SK-N-SH treated with all-trans-retinoic acid at 6 μM for 48 hours (cell line): Measurements from ENCODE around the gene FOXG1.

Experiments
- ATAC-seq: fragments of 200-7000 bp; cut with Tn5 transposase; 3 replicates; pipeline ENCODE4 v1.9.1; 2020; ENCODE audit warnings: mild to moderate bottlenecking, moderate library complexity
- ARNTL ChIP-seq: fragments of 450-650 bp; formaldehyde crosslinking; IDR thresholded peaks from 2 replicates; pipeline ENCODE4 v1.5.0; 2020; ENCODE audit warnings: low read depth, mild to moderate bottlenecking, moderate library complexity, borderline replicate concordance
- BACH2 ChIP-seq: fragments of 250-450 bp; sonication (Bioruptor Pico); IDR thresholded peaks from 2 replicates; pipeline ENCODE4 v1.9.0; 2021; ENCODE audit warnings: mild to moderate bottlenecking, borderline replicate concordance
- CREB5 ChIP-seq: fragments of 250-450 bp; sonication (Bioruptor Pico); IDR thresholded peaks from 2 replicates; pipeline ENCODE4 v1.5.1; 2020; ENCODE audit warnings: low read depth, mild to moderate bottlenecking, moderate library complexity
- CSDC2 ChIP-seq: fragments of 250-450 bp; sonication (Bioruptor Pico); IDR thresholded peaks from 2 replicates; pipeline ENCODE4 v1.5.0; 2020; ENCODE audit warnings: mild to moderate bottlenecking, moderate library complexity
- ESRRG ChIP-seq: fragments of 250-450 bp; sonication (Bioruptor Pico); IDR thresholded peaks from 2 replicates; pipeline ENCODE4 v1.6.1; 2021; ENCODE audit warnings: mild to moderate bottlenecking
- ISL1 ChIP-seq: fragments of 250-450 bp; sonication (Bioruptor Pico); IDR thresholded peaks from 2 replicates; pipeline ENCODE4 v2.1.2; 2022; ENCODE audit warnings: mild to moderate bottlenecking, moderate library complexity
- OSR1 ChIP-seq: fragments of 250-450 bp; sonication (Bioruptor Pico); IDR thresholded peaks from 2 replicates; pipeline ENCODE4 v1.8.0; 2022; ENCODE audit warnings: moderate library complexity, mild to moderate bottlenecking, inconsistent platforms
- PATZ1 ChIP-seq: fragments of 250-450 bp; sonication (Bioruptor Pico); IDR thresholded peaks from 2 replicates; pipeline ENCODE4 v1.8.0; 2020; ENCODE audit warnings: mild to moderate bottlenecking, moderate library complexity, borderline replicate concordance
- POU6F1 ChIP-seq: fragments of 250-450 bp; sonication (Bioruptor Pico); IDR thresholded peaks from 2 replicates; pipeline ENCODE4 v1.8.0; 2021; ENCODE audit warnings: low read depth, mild to moderate bottlenecking, moderate library complexity, borderline replicate concordance
- PPARA ChIP-seq: fragments of 250-450 bp; sonication (Bioruptor Pico); IDR thresholded peaks from 2 replicates; pipeline ENCODE4 v1.5.0; 2020; ENCODE audit warnings: mild to moderate bottlenecking, borderline replicate concordance
- RARB ChIP-seq: fragments of 250-450 bp; sonication (Bioruptor Pico); IDR thresholded peaks from 2 replicates; pipeline ENCODE4 v1.8.0; 2021; ENCODE audit warnings: mild to moderate bottlenecking, moderate library complexity
- SNAI2 ChIP-seq: fragments of 250-450 bp; sonication (Bioruptor Pico); IDR thresholded peaks from 2 replicates; pipeline ENCODE4 v1.5.0; 2020; ENCODE audit warnings: mild to moderate bottlenecking, moderate library complexity
- TCF4 ChIP-seq: fragments of 250-450 bp; sonication (Bioruptor Pico); IDR thresholded peaks from 2 replicates; pipeline ENCODE4 v1.8.0; 2021; ENCODE audit warnings: mild to moderate bottlenecking, moderate library complexity, borderline replicate concordance
- TOX ChIP-seq: fragments of 250-450 bp; sonication (Bioruptor Pico); IDR thresholded peaks from 2 replicates; pipeline ENCODE4 v1.8.0; 2021; ENCODE audit warnings: mild to moderate bottlenecking, moderate library complexity, borderline replicate concordance
- ZC3H10 ChIP-seq: fragments of 250-450 bp; sonication (Bioruptor Pico); IDR thresholded peaks from 2 replicates; pipeline ENCODE4 v1.5.1; 2021; ENCODE audit warnings: mild to moderate bottlenecking, moderate library complexity
- ZFP3 ChIP-seq: fragments of 250-450 bp; sonication (Bioruptor Pico); IDR thresholded peaks from 2 replicates; pipeline ENCODE4 v1.5.0; 2020; ENCODE audit warnings: mild to moderate bottlenecking, moderate library complexity
- ZFP30 ChIP-seq: fragments of 450-650 bp; formaldehyde crosslinking; IDR thresholded peaks from 2 replicates; pipeline ENCODE4 v1.5.0; 2022; ENCODE audit warnings: mild to moderate bottlenecking, moderate library complexity
- ZNF565 ChIP-seq: fragments of 450-650 bp; formaldehyde crosslinking; conservative IDR thresholded peaks from 2 replicates; pipeline ENCODE4 v1.5.0; 2020; ENCODE audit warnings: low read depth, mild to moderate bottlenecking, moderate library complexity
- ZNF70 ChIP-seq: fragments of 450-650 bp; formaldehyde crosslinking; IDR thresholded peaks from 2 replicates; pipeline ENCODE4 v1.5.0; 2020; ENCODE audit warnings: mild to moderate bottlenecking, moderate library complexity
- TF ChIP-seq, protein P1 (sequence below): fragments of 250-450 bp; sonication (Bioruptor Pico); IDR thresholded peaks from 2 replicates; pipeline ENCODE4 v1.5.1; 2021; ENCODE audit warnings: mild to moderate bottlenecking, moderate library complexity

FOXG1 gene

DNA sequence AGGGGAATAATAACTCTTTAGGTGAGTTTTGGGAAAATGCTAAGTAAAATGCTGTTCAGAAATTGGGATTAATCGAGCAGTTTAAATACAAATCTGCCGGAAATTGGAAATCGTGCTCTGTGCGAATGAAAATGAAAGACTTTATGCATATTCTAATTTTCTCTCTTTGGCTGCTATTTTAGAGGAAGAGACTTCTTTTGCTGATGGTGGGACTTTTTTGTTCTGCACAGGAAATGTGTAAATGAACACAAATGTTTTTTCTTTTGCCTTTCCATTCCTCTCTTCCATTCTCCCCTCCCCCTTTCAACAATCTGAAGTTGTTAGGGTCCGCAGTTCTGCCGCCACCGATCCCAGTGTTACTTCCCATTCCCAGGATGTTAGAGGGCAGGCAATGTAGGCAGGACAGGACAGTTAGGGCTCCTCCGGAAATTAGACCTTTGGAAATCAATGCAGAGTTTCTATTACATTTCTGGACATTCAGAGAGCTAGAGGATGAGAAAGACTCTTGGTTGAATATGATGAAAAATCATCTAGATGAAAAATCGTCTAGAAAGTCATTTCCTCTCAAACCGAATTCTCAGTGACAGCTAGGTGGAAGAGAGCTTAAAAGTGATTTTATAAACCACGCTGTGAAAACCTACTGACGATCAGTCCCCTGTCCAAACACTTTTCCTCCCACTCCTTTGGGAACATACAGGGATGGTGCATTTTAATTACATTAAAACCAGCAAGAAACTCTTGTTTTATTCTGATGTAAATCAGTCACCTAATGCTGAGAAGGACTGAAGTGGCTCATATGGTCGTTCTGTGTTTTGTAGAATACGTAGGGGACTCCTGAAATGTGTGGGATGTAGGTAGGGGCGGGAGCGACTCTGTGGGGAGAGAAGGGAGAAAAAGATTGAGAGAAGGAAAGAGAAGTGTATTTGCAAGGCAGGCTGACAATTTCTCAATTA is 17.8 kb downstream of the FOXG1 start:
- no peak for TF ChIP-seq SNAI2 (CRISPR knock-in tag)
- no peak for TF ChIP-seq RARB
- TF ChIP-seq ZNF565 (CRISPR knock-in tag): no peak
- no peak for TF ChIP-seq OSR1 (CRISPR knock-in tag)
- TF ChIP-seq ESRRG (CRISPR knock-in tag): no peak
- no peak for TF ChIP-seq PATZ1 (CRISPR knock-in tag)
- TF ChIP-seq ZFP3: no peak
- TF ChIP-seq, protein P1, sequence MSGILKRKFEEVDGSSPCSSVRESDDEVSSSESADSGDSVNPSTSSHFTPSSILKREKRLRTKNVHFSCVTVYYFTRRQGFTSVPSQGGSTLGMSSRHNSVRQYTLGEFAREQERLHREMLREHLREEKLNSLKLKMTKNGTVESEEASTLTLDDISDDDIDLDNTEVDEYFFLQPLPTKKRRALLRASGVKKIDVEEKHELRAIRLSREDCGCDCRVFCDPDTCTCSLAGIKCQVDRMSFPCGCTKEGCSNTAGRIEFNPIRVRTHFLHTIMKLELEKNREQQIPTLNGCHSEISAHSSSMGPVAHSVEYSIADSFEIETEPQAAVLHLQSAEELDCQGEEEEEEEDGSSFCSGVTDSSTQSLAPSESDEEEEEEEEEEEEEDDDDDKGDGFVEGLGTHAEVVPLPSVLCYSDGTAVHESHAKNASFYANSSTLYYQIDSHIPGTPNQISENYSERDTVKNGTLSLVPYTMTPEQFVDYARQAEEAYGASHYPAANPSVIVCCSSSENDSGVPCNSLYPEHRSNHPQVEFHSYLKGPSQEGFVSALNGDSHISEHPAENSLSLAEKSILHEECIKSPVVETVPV: no peak
- TF ChIP-seq ARNTL (CRISPR knock-in tag): no peak
- TF ChIP-seq BACH2 (CRISPR knock-in tag): no peak
- TF ChIP-seq ZFP30 (CRISPR knock-in tag): no peak
- TF ChIP-seq ZNF70 (CRISPR knock-in tag): no peak
- TF ChIP-seq ZC3H10 (CRISPR knock-in tag): no peak
- TF ChIP-seq TOX (CRISPR knock-in tag): no peak
- TF ChIP-seq CREB5 (CRISPR knock-in tag): no peak
- no peak for TF ChIP-seq ISL1 (CRISPR knock-in tag)
- no peak for TF ChIP-seq CSDC2
- TF ChIP-seq POU6F1 (CRISPR knock-in tag): no peak
- TF ChIP-seq PPARA (CRISPR knock-in tag): no peak
- ATAC-seq: no peak

DNA sequence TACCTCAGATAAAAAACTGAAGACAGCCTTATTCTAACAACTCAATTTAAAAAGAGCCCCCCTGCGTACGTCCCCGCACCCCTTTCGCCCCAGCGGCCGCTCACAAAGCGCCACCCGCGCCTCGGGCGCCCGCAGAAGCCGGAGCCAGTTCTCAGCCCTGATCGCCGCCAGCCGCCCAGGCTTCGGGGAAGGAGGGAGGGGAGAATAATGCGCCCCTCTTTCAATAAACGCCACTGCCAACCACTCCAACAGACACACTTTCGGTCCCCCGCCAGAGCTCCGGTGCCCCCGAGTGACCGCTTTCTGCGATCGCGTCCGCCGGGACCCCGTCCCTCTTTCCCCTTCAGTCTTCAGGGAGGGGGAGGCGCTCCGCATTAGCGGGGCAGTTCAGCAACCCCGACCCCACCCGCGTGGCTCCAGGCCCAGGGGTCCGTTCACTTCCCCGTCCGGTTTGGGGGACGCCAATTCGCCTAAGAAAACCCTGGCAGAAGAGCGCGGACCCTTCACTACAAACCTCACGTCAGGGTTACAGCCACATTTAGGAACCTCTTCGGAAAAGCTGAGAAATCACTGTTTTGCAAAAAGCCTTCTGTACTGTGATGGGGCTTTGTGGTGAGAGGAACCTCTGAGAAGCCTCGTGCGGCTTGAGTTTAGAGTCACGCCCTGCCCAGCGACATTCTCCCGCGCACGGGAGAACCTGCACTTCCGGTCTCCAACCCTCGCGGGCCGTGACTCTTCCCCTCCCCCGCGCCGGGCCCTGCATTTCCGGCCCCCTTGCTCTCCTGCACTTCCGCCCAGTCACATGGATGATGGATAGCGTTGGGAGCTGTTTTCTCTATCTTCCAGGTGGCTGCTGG is 18.7 kb downstream of the FOXG1 start:
- ATAC-seq: no peak
- TF ChIP-seq, protein P1: no peak
- TF ChIP-seq POU6F1 (CRISPR knock-in tag) (no peak), TCF4 (no peak)
- TF ChIP-seq, all 23 proteins: peak for 0
